Kidney (tissue), 14 donors: ENCODE data around the gene CD52. TPM values are rescaled to one million over a fixed set of nuclear protein-coding genes. Genes with fewer than 3 reads are reported as not detected.

Experiments used
- DNase-seq, 5 donors: peaks; one replicate each; pipeline ENCODE4 v3.0.0-alpha.2; 2013 to 2020
- FAIRE-seq: peaks from 2 replicates; lab custom pipeline; 2012; peaks lifted over from hg19 to GRCh38; lab: Jason Lieb, UNC
- H3K27ac ChIP-seq, 2 donors: one replicate each; pipeline ENCODE4 v1.7.0; 2013; ENCODE audit warnings: low read depth in 2 of 2, low read length in 2 of 2, inconsistent platforms in 1 of 2
- H3K27me3 ChIP-seq: one replicate; pipeline ENCODE4 v1.7.1; 2013; ENCODE audit warnings: low read length, inconsistent platforms; ENCODE audit not compliant: control insufficient read depth, insufficient read depth
- H3K36me3 ChIP-seq, 3 donors: one replicate each; pipeline versions ENCODE4 v1.7.0 to v1.7.1; 2013; ENCODE audit warnings: low read length in 3 of 3, control low read depth in 1 of 3, inconsistent platforms in 1 of 3; ENCODE audit not compliant: insufficient read depth in 3 of 3, control insufficient read depth in 2 of 3
- H3K4me1 ChIP-seq, 3 donors: one replicate each; pipeline versions ENCODE4 v1.7.0 to v1.7.1; 2013; ENCODE audit warnings: low read length in 3 of 3, inconsistent platforms in 1 of 3, low read depth in 1 of 3; ENCODE audit not compliant: control insufficient read depth in 2 of 3, insufficient read depth in 2 of 3
- H3K4me3 ChIP-seq, 3 donors: one replicate each; pipeline versions ENCODE4 v1.7.0 to v1.8.1; 2013; ENCODE audit warnings: low read length in 3 of 3, control low read depth in 1 of 3, inconsistent platforms in 1 of 3
- H3K9ac ChIP-seq, 3 donors: one replicate each; pipeline versions ENCODE4 v1.7.0 to v1.7.1; 2013; ENCODE audit warnings: low read length in 3 of 3, control low read depth in 1 of 3, inconsistent platforms in 1 of 3
- H3K9me3 ChIP-seq, 3 donors: one replicate each; pipeline versions ENCODE4 v1.7.0 to v1.7.1; 2013; ENCODE audit warnings: low read length in 3 of 3, control low read depth in 1 of 3, inconsistent platforms in 1 of 3; ENCODE audit not compliant: control insufficient read depth in 2 of 3, insufficient read depth in 1 of 3
- CTCF ChIP-seq: IDR thresholded peaks from 3 replicates; pipeline ENCODE4 v1.5.1; 2012; ENCODE audit warnings: mild to moderate bottlenecking, moderate library complexity, borderline replicate concordance; ENCODE audit not compliant: insufficient read depth; ENCODE audit errors: extremely low read depth
- intact Hi-C: fragments of 100-400 bp; cut with DNase I; formaldehyde crosslinking; loops from one replicate; pipeline ENCODE4 v1.11.1; 2022
- polyA plus RNA-seq: library from polyadenylated mRNA; stranded (reverse); fragments of 350-450 nt; fragmentation: Illumina TruSeq; extraction: RNeasy Lipid Tissue Mini Kit (QIAGEN cat#74804); gene quantifications from one replicate; pipeline ENCODE4 v1.2.3, GENCODE V29; 2014; ENCODE audit warnings: low read depth, low replicate concordance; ENCODE audit not compliant: insufficient read depth
- total RNA-seq: library from RNA; stranded (reverse); fragmentation: NEBNext Ultra II Directional; extraction: Animal tissue kit (Norgen Biotek cat#: 25700); gene quantifications from one replicate; pipeline ENCODE4 v1.2.1, GENCODE V29; 2021
- donor health status: control.
- donor health status: control.
- donor health status: control.
- donor health status: control.
- donor health status: control.
- donor health status: DM: yes; HTN: yes; CAD: no.
- donor health status: Normal renal cell carcinoma (clear cell type).

Gene CD52
- total and polyA plus RNA-seq, 2 donors from 2014 or later = 13.2 to 30.8 TPM

- Histone ChIP-seq H3K27ac (no peak overlapping the region), H3K36me3 (no peaks in the 10 kb centered on the region), H3K27me3 (no peaks in the 10 kb centered on the region), H3K4me3 (no peak overlapping the region), H3K4me1 (no peaks in the 10 kb centered on the region), H3K9ac (no peak overlapping the region), H3K9me3 (no peaks in the 10 kb centered on the region)
- intact Hi-C loops = no loop called here
- no peak for DNase-seq
- no peak for TF ChIP-seq CTCF
- FAIRE-seq = no peak
Observed at GRCh38 chr1:26314501-26314900, 3.3 kb upstream of the CD52 start.

GRCh38 chr1:26315874-26316850 lies 1.6 kb upstream of the CD52 start:
- Histone ChIP-seq H3K27ac (no peak overlapping the region), H3K9me3 (no peaks in the 10 kb centered on the region), H3K4me1 (peaks cover 0 to under 1% (median 0%) of the 10 kb centered on the region in 3 donors), H3K36me3 (no peaks in the 10 kb centered on the region), H3K27me3 (no peaks in the 10 kb centered on the region), H3K4me3 (no peak overlapping the region), H3K9ac (no peak overlapping the region)
- intact Hi-C loops = no loop called here
- TF ChIP-seq CTCF = no peak
- FAIRE-seq = no peak
- DNase-seq = no peak

DNA sequence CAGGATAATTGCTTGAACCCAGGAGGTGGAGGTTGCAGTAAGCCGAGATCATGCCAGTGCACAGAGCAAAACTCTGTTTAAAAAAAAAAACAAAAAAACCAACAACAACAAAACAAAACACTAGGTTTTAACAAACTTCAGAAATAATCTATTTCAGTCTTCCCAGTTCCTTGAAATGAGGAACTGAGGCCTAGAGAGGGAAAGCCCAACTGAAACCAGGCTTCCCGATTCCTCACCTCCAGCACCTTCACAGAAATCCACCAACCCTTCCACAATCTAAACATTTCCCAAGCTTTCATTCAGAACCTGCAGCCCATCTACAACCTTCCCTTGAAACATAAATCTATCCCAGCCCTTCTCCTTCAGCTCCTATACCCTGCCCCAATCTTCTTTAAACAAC lies 612 bp upstream of the CD52 start:
- intact Hi-C loops = no loop called here
- no peak for DNase-seq
- H3K27ac ChIP-seq = no peak overlapping the region

More for the DNA sequence above, 612 bp upstream of the CD52 start:
- Histone ChIP-seq H3K36me3 (no peaks in the 10 kb centered on the region), H3K9me3 (no peaks in the 10 kb centered on the region), H3K9ac (no peak overlapping the region), H3K27me3 (no peaks in the 10 kb centered on the region), H3K4me3 (no peak overlapping the region), H3K4me1 (peaks cover 0 to 3% (median 3%) of the 10 kb centered on the region in 3 donors)
- no peak for TF ChIP-seq CTCF
- no peak for FAIRE-seq
